Activated T-helper 1 cell treated with anti-CD3 and anti-CD28 coated beads, Interleukin-12 subunit alpha, Interleukin-12 subunit beta, Interleukin-2, Interleukin-4 antibody, amounts not matched to agents 30 ng/mL and 10 ng/mL and 1 ng/mL, durations not matched to agents 14 hours and 24 hours and 36 hours (primary cell): Measurements from ENCODE around the gene QSER1. TPM values are rescaled to one million over a fixed set of nuclear protein-coding genes. Genes with fewer than 3 reads are reported as not detected.

ENCODE experiments used
- DNase-seq: peaks from one replicate; pipeline ENCODE4 v3.0.0; 2021; ENCODE audit warnings: low spot score
- H3K27ac Mint-ChIP-seq: one replicate; pipeline ENCODE4 v1.8.0; 2021; ENCODE audit warnings: mild to moderate bottlenecking, mixed read lengths
- H3K27me3 Mint-ChIP-seq: one replicate; pipeline ENCODE4 v1.8.0; 2022; ENCODE audit warnings: mild to moderate bottlenecking, moderate library complexity, mixed read lengths; ENCODE audit not compliant: insufficient read depth
- H3K36me3 Mint-ChIP-seq: one replicate; pipeline ENCODE4 v1.8.0; 2021; ENCODE audit warnings: low read depth, mixed read lengths
- H3K4me1 Mint-ChIP-seq: one replicate; pipeline ENCODE4 v1.8.0; 2021; ENCODE audit warnings: low read depth, mixed read lengths
- H3K4me3 Mint-ChIP-seq: one replicate; pipeline ENCODE4 v1.8.0; 2021; ENCODE audit warnings: mild to moderate bottlenecking, moderate library complexity, mixed read lengths
- H3K9me3 Mint-ChIP-seq: one replicate; pipeline ENCODE4 v1.8.0; 2021; ENCODE audit warnings: mixed read lengths
- intact Hi-C: fragments of 100-400 bp; cut with micrococcal nuclease; formaldehyde crosslinking; loops from one replicate; pipeline ENCODE4 v1.15.1; 2024
- total RNA-seq: library from RNA; stranded (reverse); gene quantifications from 2 replicates; pipeline ENCODE4 v1.2.3, GENCODE V29; 2022

The QSER1 gene
- total RNA-seq, 1 donor from 2014 or later, result 15.1 TPM

- Mint-ChIP-seq H3K4me3 (no peak overlapping the region), H3K9me3 (peaks cover 12% of the 10 kb centered on the region), H3K27me3 (peaks cover 22% of the 10 kb centered on the region), H3K4me1 (no peaks in the 10 kb centered on the region), H3K36me3 (no peaks in the 10 kb centered on the region), H3K27ac (no peak overlapping the region)
- intact Hi-C loops, result no loop called here
- DNase-seq, result no peak
These were observed 98.8 kb downstream of the QSER1 start for GRCh38 chr11:32991427-32991826.

- intact Hi-C loops, result no loop called here
These were observed 99.3 kb downstream of the QSER1 start for GRCh38 chr11:32991898-32992297.

GRCh38 chr11:33000181-33000580 lies 107.6 kb downstream of the QSER1 start:
- H3K4me1 Mint-ChIP-seq, result peaks cover 12% of the 10 kb centered on the region
- no peak for DNase-seq
- H3K4me3 Mint-ChIP-seq, result no peak overlapping the region
- peaks cover 11% of the 10 kb centered on the region for H3K9me3 Mint-ChIP-seq
- peaks cover 58% of the 10 kb centered on the region for H3K27me3 Mint-ChIP-seq
- H3K36me3 Mint-ChIP-seq, result no peaks in the 10 kb centered on the region
- intact Hi-C loops, result no loop called here
- no peak overlapping the region for H3K27ac Mint-ChIP-seq

More at GRCh38 chr11:32991898-32992297, 99.3 kb downstream of the QSER1 start:
- Mint-ChIP-seq H3K36me3 (no peaks in the 10 kb centered on the region), H3K27me3 (peaks cover 27% of the 10 kb centered on the region), H3K27ac (no peak overlapping the region), H3K4me3 (no peak overlapping the region), H3K4me1 (no peaks in the 10 kb centered on the region), H3K9me3 (peaks cover 12% of the 10 kb centered on the region)
- DNase-seq, result no peak

DNA sequence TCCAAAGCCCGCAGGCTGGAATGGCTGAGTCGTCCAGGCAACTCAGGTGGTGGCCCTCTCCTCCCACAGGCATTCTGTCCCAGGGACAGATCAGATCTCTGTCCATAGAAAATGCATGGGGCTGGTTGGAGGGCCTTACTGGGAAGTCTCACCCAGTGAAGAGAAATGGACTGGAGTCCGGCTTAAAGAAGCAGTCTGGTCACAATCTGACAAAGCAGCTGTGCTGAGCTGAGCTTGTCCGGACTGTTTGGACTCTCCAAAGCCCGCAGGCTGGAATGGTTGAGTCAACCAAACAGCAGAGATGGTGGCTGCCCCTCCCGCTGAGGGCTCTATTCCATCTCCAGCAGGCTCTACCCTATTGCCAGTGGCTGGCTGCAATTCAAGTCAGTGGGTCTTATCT lies 108.7 kb downstream of the QSER1 start:
- DNase-seq, result no peak
- H3K27ac Mint-ChIP-seq, result no peak overlapping the region
- H3K36me3 Mint-ChIP-seq, result no peaks in the 10 kb centered on the region
- H3K27me3 Mint-ChIP-seq, result peaks cover 59% of the 10 kb centered on the region
- intact Hi-C loops, result no loop called here
- peaks cover 20% of the 10 kb centered on the region for H3K4me1 Mint-ChIP-seq
- H3K9me3 Mint-ChIP-seq, result peaks cover 11% of the 10 kb centered on the region
- H3K4me3 Mint-ChIP-seq, result no peak overlapping the region

DNA sequence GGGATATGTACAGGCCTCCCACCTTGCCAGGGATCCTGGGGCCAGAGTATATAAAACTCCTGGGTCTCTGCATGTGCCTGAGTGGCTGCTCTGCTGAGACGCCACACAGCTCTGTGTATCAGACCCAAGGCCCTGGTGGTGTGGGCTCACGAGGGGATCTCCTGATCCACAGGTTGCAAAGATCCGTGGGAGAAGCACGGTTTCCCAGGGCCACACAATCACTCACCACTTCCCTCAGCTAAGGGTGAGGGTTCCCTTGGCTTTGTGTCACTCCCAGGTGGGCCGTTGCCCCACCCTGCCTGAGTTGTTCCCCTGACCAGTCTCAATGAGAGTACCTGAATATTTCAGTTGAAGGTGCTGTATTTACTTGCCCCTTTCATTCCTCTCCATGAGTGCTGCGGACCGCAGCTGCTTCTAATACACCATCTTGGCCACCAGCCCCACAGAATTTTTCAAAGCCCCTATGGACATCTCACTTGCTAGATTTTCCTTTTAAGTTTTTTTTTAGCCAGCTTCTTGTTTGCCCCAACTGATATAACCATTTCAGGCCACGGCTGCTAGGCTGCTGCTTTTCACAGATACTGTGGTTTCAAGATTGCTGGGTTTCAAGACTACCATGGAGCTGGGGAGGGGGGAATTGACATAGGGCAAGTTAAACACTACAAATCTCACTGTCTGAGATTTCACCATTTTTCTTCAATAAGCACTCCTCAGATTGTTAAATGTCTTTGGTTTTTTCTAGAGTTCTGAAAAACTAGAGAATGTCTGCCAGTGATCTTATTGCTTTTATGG lies 109.3 kb downstream of the QSER1 start:
- intact Hi-C loops, result no loop called here

DNA sequence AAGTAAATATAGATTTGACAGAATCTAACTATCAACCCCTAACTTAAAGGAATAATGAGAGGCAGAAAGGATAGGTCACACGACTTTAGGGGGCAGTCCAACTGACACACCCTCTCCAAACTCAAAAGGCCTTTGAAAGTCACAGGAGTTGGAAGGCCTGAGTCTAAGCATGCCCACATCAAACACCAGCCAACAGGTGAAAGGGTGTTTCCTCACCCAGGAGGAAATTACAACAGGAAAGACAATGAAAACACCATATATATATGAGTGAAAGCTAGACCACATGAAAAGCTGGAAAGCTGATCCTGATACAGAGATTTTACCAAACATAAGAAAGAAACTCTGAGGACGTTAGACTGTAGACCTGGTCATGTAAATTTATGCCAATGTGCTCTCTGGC lies 112.6 kb downstream of the QSER1 start:
- peaks cover 61% of the 10 kb centered on the region for H3K27me3 Mint-ChIP-seq
- H3K4me3 Mint-ChIP-seq, result no peak overlapping the region
- peaks cover 20% of the 10 kb centered on the region for H3K4me1 Mint-ChIP-seq
- no peak for DNase-seq
- intact Hi-C loops, result no loop called here
- H3K9me3 Mint-ChIP-seq, result no peaks in the 10 kb centered on the region
- H3K27ac Mint-ChIP-seq, result no peak overlapping the region
- peaks cover 2% of the 10 kb centered on the region for H3K36me3 Mint-ChIP-seq

More for the DNA sequence above, 109.3 kb downstream of the QSER1 start:
- H3K27ac Mint-ChIP-seq, result no peak overlapping the region
- H3K27me3 Mint-ChIP-seq, result peaks cover 57% of the 10 kb centered on the region
- peaks cover 20% of the 10 kb centered on the region for H3K4me1 Mint-ChIP-seq
- DNase-seq, result no peak
- H3K4me3 Mint-ChIP-seq, result no peak overlapping the region
- H3K36me3 Mint-ChIP-seq, result peaks cover 2% of the 10 kb centered on the region
- peaks cover 11% of the 10 kb centered on the region for H3K9me3 Mint-ChIP-seq

DNA sequence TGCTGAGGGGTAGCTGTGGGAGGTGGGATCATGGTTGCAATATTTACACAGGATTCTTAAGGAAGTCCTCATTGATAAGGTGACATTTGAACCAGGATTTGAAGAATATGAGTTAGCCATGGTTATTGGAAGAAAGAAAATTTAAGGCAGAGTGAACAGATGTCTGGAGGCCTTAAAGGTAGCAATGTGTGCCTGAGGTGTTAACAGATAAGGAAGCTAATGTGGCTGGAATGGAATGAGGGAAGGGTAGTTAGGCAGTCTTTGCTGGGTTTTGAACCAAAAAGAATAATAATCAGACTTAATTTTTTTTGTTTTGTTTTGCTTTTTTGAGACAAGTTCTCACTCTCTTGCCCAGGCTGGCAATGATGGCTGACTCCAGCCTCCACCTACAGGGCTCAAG lies 113.4 kb downstream of the QSER1 start:
- Mint-ChIP-seq H3K9me3 (no peaks in the 10 kb centered on the region), H3K27me3 (peaks cover 62% of the 10 kb centered on the region), H3K27ac (no peak overlapping the region), H3K4me3 (no peak overlapping the region), H3K4me1 (peaks cover 20% of the 10 kb centered on the region), H3K36me3 (peaks cover 2% of the 10 kb centered on the region)
- no peak for DNase-seq
- intact Hi-C loops, result no loop called here

DNA sequence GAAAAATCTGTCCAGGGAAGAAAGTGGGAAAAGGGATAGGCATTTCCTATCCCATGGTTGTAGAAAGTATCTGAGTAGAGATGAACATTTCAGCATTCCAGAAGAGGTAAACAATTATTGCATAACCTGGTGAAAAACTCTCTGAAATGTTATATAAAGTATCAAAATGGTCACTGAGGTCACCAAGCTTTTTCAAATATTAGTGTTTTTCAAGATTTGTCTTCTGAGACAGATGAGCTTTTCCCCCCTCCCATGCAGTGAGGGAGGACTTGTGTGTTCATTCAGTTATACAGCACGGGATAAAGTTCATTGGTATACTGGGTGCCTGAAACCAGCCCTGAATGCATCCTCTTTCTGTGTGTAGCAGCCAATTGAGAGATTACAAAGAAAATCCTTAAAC lies 121.1 kb downstream of the QSER1 start:
- no peaks in the 10 kb centered on the region for H3K9me3 Mint-ChIP-seq
- intact Hi-C loops, result loop anchor here (5.0 to 10.0 kb wide), 4 partner anchors 149 to 1901 kb away; partner anchors contain the start of genes APIP, CAPRIN1, CSTF3 and LMO2
- no peak overlapping the region for H3K4me3 Mint-ChIP-seq
- peaks cover 2% of the 10 kb centered on the region for H3K36me3 Mint-ChIP-seq
- peaks cover 47% of the 10 kb centered on the region for H3K27me3 Mint-ChIP-seq
- H3K4me1 Mint-ChIP-seq, result peaks cover 18% of the 10 kb centered on the region
- H3K27ac Mint-ChIP-seq, result no peak overlapping the region
- DNase-seq, result no peak

DNA sequence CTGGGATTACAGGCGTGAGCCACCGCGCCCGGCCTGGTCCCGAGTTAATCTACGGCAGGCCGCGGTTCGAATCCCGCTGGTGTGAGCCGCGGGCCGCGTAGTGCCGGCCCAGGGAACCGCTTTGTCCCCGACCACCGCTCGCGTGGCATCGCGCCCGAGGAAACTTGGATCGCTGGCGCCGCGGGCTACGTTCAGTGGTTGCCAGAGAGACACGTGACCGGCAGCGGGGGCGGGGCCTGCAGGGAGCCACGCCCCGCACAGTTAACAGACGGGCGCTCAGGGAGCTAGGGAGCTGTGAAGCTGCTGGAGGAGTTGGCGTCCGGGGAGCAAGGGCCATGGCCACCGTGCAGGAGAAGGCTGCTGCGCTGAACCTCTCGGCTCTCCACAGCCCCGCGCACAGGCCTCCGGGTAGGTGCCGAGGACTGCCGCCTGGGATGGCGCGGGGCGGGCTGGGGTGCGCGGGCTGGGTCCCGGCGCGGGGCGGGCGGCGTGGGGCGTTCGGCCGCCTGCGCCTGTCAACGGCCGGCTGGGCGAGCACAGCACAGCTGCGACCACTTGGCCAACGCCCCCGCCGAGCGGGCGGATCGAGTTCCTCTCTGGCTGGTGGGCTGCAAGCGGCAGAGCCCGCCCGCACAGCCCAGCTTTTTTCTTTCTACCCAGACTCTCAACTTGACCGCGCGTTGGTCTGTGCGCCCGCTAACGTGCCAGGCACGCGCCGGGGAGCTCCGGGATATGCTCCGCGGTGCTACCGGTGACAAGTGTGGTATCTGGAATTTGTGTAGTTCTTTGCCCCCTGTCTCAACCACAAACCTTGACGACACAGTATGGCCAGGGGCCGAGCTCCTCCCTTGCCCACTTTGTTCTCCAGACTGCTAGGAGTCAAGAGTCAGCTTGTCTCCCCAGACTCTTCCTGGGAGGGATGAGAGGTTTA lies 123.3 kb downstream of the QSER1 start, which contains the start of gene DEPDC7:
DEPDC7 (plus strand) TSS at position 258 of the 931 bp plus-strand sequence; CDS start at position 336, 78 bp downstream.
- H3K36me3 Mint-ChIP-seq, result peaks cover 2% of the 10 kb centered on the region

GRCh38 chr11:33016654-33017053 lies 124.0 kb downstream of the QSER1 start:
- H3K36me3 Mint-ChIP-seq, result peaks cover 2% of the 10 kb centered on the region
- no peaks in the 10 kb centered on the region for H3K9me3 Mint-ChIP-seq
- intact Hi-C loops, result loop anchor here (10.0 kb wide), 2 partner anchors 1038 to 1898 kb away; partner anchors contain the start of genes APIP, CAPRIN1 and PDHX
- peaks cover 12% of the 10 kb centered on the region for H3K4me1 Mint-ChIP-seq
- H3K27ac Mint-ChIP-seq, result no peak overlapping the region
- DNase-seq, result no peak
- peaks cover 46% of the 10 kb centered on the region for H3K27me3 Mint-ChIP-seq
- peak overlapping the region; percentile 64 for H3K4me3 Mint-ChIP-seq

More for the DNA sequence above, 123.3 kb downstream of the QSER1 start, which contains the start of gene DEPDC7:
- Mint-ChIP-seq H3K27me3 (peaks cover 41% of the 10 kb centered on the region), H3K9me3 (no peaks in the 10 kb centered on the region), H3K27ac (no peak within 1 kb of the TSS), H3K4me1 (peaks cover 18% of the 10 kb centered on the region), H3K4me3 (peak within 1 kb of the TSS; percentile 79)
- intact Hi-C loops, result loop anchor here (10.0 kb wide), 2 partner anchors 1039 to 1899 kb away; partner anchors contain the start of genes APIP, CAPRIN1 and PDHX
- DNase-seq, result peak; percentile 66

- no peaks in the 10 kb centered on the region for H3K9me3 Mint-ChIP-seq
- peaks cover 7% of the 10 kb centered on the region for H3K4me1 Mint-ChIP-seq
- no peak overlapping the region for H3K27ac Mint-ChIP-seq
- H3K27me3 Mint-ChIP-seq, result peaks cover 50% of the 10 kb centered on the region
- intact Hi-C loops, result loop anchor here (10.0 kb wide), 2 partner anchors 1037 to 1897 kb away; partner anchors contain the start of genes APIP, CAPRIN1 and PDHX
- H3K36me3 Mint-ChIP-seq, result peaks cover 2% of the 10 kb centered on the region
- no peak for DNase-seq
- H3K4me3 Mint-ChIP-seq, result no peak overlapping the region
These were observed 124.9 kb downstream of the QSER1 start for GRCh38 chr11:33017478-33017877.

DNA sequence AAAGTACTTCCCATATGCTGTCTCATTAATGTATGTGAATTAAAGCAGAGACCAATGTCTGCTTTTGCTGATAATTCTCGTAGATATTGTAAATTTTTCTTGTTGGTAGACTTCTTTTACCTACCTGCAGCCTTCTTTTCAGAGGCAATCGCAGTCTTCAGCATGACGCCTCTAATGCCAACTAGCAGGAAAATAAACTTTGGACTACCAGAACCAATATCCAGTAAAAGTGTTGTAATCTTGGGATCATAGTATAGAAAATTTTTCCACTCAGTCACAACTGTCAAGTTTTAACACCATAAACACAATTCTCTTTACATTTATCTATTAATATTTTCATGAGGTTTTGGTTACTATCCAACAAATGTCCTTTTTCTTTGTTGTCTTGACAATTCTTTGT lies 125.4 kb downstream of the QSER1 start:
- Mint-ChIP-seq H3K27ac (no peak overlapping the region), H3K27me3 (peaks cover 50% of the 10 kb centered on the region), H3K4me1 (peaks cover 7% of the 10 kb centered on the region), H3K36me3 (peaks cover 2% of the 10 kb centered on the region), H3K4me3 (no peak overlapping the region), H3K9me3 (no peaks in the 10 kb centered on the region)
- DNase-seq, result no peak
- intact Hi-C loops, result loop anchor here (10.0 kb wide), 2 partner anchors 1037 to 1897 kb away; partner anchors contain the start of genes APIP, CAPRIN1 and PDHX
